OCI-LY7 (cell line): ENCODE data around the gene TBC1D17. TPM values are rescaled to one million over a fixed set of nuclear protein-coding genes. Genes with fewer than 3 reads are reported as not detected.

Source experiments
- BruUV-seq: library from RNA; stranded (reverse); fragments of 400-500 nt; replicated peaks from 2 replicates; lab custom pipeline; 2021; lab: Mats Ljungman, UMichigan
- CTCF ChIA-PET: fragments of 300-600 bp; sonication (Branson Sonifier 250); formaldehyde crosslinking; loops from one replicate; lab custom pipeline; 2022; ENCODE audit warnings: antibody characterized with exemption; ENCODE audit not compliant: unreplicated experiment; lab: Charles Lee
- POLR2A ChIA-PET: fragments of 300-600 bp; sonication (Branson Sonifier 250); formaldehyde crosslinking; loops from one replicate; lab custom pipeline; 2022; ENCODE audit warnings: antibody characterized with exemption; lab: Charles Lee
- DNase-seq: peaks from one replicate; pipeline ENCODE4 v3.0.0-alpha.2; 2015; ENCODE audit warnings: low spot score
- H2AFZ ChIP-seq: fragments of 200-600 bp; sonication (generic), shearing (Covaris generic); 2 replicates; pipeline ENCODE4 v1.6.1; 2014; ENCODE audit warnings: mild to moderate bottlenecking, antibody characterized with exemption, low read length, moderate library complexity
- H3K27ac ChIP-seq: fragments of 200-600 bp; sonication (generic); 2 replicates; pipeline ENCODE4 v1.5.1; 2014; ENCODE audit warnings: mixed run types, low read depth, mild to moderate bottlenecking, moderate library complexity, low read length, inconsistent platforms; ENCODE audit not compliant: poor library complexity, severe bottlenecking
- H3K36me3 ChIP-seq: fragments of 200-600 bp; sonication (generic); 2 replicates; pipeline ENCODE4 v1.6.1; 2014; ENCODE audit warnings: mild to moderate bottlenecking, antibody characterized with exemption, low read length, moderate library complexity, mixed read lengths; ENCODE audit not compliant: insufficient read depth
- H3K4me1 ChIP-seq: fragments of 200-600 bp; sonication (generic); 2 replicates; pipeline ENCODE4 v1.5.1; 2014; ENCODE audit warnings: mild to moderate bottlenecking, low read length; ENCODE audit not compliant: insufficient read depth, poor library complexity, severe bottlenecking
- H3K4me2 ChIP-seq: fragments of 200-600 bp; sonication (generic); 2 replicates; pipeline ENCODE4 v1.6.1; 2014; ENCODE audit warnings: mild to moderate bottlenecking, low read length
- H3K4me3 ChIP-seq: fragments of 200-600 bp; sonication (generic); 2 replicates; pipeline ENCODE4 v1.5.1; 2014; ENCODE audit warnings: mild to moderate bottlenecking, low read depth, low read length; ENCODE audit not compliant: poor library complexity, severe bottlenecking
- H3K79me2 ChIP-seq: fragments of 200-600 bp; sonication (generic); 2 replicates; pipeline ENCODE4 v1.6.1; 2016; ENCODE audit warnings: low read depth, mild to moderate bottlenecking, low read length, moderate library complexity, mixed read lengths; ENCODE audit not compliant: insufficient read depth
- H3K9me2 ChIP-seq: fragments of 200-600 bp; sonication (generic); 2 replicates; pipeline ENCODE4 v1.6.1; 2016; ENCODE audit warnings: mild to moderate bottlenecking, low read length, mixed read lengths; ENCODE audit not compliant: insufficient read depth
- H3K9me3 ChIP-seq: fragments of 200-600 bp; sonication (generic); 2 replicates; pipeline ENCODE4 v1.6.1; 2014; ENCODE audit warnings: mild to moderate bottlenecking, mixed run types, low read length, mixed read lengths
- H4K20me1 ChIP-seq: fragments of 200-600 bp; sonication (generic); 2 replicates; pipeline ENCODE4 v1.6.1; 2014; ENCODE audit warnings: mild to moderate bottlenecking, antibody characterized with exemption, low read length, moderate library complexity, mixed read lengths; ENCODE audit not compliant: insufficient read depth
- CTCF ChIP-seq: fragments of 200-600 bp; sonication (generic); conservative IDR thresholded peaks from 2 replicates; pipeline ENCODE4 v1.5.1; 2014; ENCODE audit warnings: mild to moderate bottlenecking, antibody characterized with exemption, low read length, moderate library complexity, mixed read lengths
- EZH2phosphoT487 ChIP-seq: fragments of 200-600 bp; sonication (generic); IDR thresholded peaks from 2 replicates; pipeline ENCODE4 v1.6.1; 2018; ENCODE audit warnings: low read depth, borderline replicate concordance, mild to moderate bottlenecking, mixed run types, antibody characterized with exemption, low read length, moderate library complexity, mixed read lengths
- intact Hi-C: fragments of 100-400 bp; cut with micrococcal nuclease; formaldehyde crosslinking; loops from one replicate; pipeline ENCODE4 v1.10.0; 2022; ENCODE audit not compliant: unreplicated experiment
- total RNA-seq, 2 experiments: library from RNA; depleted of rRNA in 1 of 2; stranded (reverse); fragments of >200 nt in 1 of 2; shearing (Covaris generic) in 1 of 2; gene quantifications; 2 replicates each; pipeline ENCODE4 v1.2.3, GENCODE V29; 2014 to 2022

Gene TBC1D17
- total RNA-seq, 2 experiments from 2014 or later: 8.0 to 24.0 TPM

DNA sequence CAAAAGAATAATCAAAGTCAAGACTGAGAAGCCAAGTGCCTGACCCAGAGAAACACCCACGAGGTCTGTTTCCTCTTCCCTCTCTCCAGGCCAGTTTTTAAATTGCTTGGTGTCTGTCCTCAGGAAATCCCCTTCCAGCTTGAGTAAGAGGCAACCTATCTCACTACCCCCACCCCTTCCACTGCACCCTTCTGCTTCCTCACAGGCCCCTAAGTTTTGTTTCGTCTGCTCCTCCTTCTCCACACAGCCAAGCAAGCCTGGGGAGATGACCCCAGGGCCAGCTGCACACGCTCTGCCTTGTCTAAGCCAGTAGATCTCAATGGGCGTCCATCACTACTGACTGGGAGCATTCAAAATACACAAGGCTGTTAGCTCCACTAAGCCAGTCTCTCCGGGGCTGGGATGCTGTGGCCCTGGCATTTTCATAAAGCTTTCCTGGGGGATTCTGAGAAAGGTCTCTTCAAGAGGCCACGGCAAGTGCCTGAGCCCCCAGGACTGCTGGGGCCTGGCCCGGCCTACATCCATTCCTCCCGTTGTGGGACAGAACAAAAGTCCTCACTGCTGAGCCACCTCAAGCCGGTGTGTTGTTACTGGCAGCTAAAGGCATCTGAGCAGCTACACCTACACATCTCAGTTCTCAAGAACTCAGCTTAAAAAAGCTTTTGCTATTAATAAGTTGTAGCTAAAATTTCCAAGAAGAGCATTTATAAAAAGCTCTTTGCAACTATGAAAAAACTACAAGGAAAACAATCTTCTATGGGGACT, 34.1 kb downstream of the TBC1D17 start:
- no peak overlapping the region for H2AFZ ChIP-seq
- H4K20me1 ChIP-seq: peaks cover 8% of the 10 kb centered on the region; the same call in 1 of the 2 replicates
- H3K27ac ChIP-seq: peak overlapping the region; percentile 22
- no peak overlapping the region for H3K4me3 ChIP-seq
- peak overlapping the region; percentile 5; the same call in 1 of the 2 replicates for H3K4me2 ChIP-seq
- peaks cover 95% of the 10 kb centered on the region for H3K36me3 ChIP-seq
- TF ChIP-seq EZH2phosphoT487: no peak
- TF ChIP-seq CTCF: no peak
- H3K4me1 ChIP-seq: peaks cover 30% of the 10 kb centered on the region
- H3K9me2 ChIP-seq: no peaks in the 10 kb centered on the region
- peaks cover 26% of the 10 kb centered on the region; the same call in 1 of the 2 replicates for H3K79me2 ChIP-seq
- DNase-seq: peak; percentile 21
- POLR2A ChIA-PET: interaction anchor here (1.0 to 1.3 kb wide), 2 partner anchors 17 to 34 kb away, joined by 4 to 6 read pairs; partner anchors contain the start of genes AKT1S1, ATF5 and TBC1D17
- intact Hi-C loops: no loop called here
- no peaks in the 10 kb centered on the region for H3K9me3 ChIP-seq
- no TSS peak for BruUV-seq
- CTCF ChIA-PET: no interaction called here

- BruUV-seq: no TSS peak
- Histone ChIP-seq H3K4me2 (no peak overlapping the region), H3K9me3 (no peaks in the 10 kb centered on the region), H3K27ac (no peak overlapping the region), H3K4me3 (no peak overlapping the region), H3K9me2 (no peaks in the 10 kb centered on the region), H2AFZ (no peak overlapping the region), H3K4me1 (peaks cover 14% of the 10 kb centered on the region), H4K20me1 (peaks cover 6% of the 10 kb centered on the region; the same call in 1 of the 2 replicates), H3K36me3 (peaks cover 95% of the 10 kb centered on the region), H3K79me2 (peaks cover 41% of the 10 kb centered on the region)
- intact Hi-C loops: no loop called here
- TF ChIP-seq CTCF (peak; percentile 54), EZH2phosphoT487 (no peak)
- ChIA-PET CTCF (no interaction called here), POLR2A (no interaction called here)
- no peak for DNase-seq
These were observed 35.6 kb downstream of the TBC1D17 start for GRCh38 chr19:49912965-49913685.
